GM15510 (cell line): Measurements from ENCODE around the gene HPSE.

Experiments used
- POLR2A ChIP-seq: IDR thresholded peaks from 3 replicates; pipeline ENCODE4 v1.6.1; 2011; ENCODE audit warnings: borderline replicate concordance; ENCODE audit not compliant: insufficient read length; ENCODE audit errors: extremely low read depth

Gene HPSE

DNA sequence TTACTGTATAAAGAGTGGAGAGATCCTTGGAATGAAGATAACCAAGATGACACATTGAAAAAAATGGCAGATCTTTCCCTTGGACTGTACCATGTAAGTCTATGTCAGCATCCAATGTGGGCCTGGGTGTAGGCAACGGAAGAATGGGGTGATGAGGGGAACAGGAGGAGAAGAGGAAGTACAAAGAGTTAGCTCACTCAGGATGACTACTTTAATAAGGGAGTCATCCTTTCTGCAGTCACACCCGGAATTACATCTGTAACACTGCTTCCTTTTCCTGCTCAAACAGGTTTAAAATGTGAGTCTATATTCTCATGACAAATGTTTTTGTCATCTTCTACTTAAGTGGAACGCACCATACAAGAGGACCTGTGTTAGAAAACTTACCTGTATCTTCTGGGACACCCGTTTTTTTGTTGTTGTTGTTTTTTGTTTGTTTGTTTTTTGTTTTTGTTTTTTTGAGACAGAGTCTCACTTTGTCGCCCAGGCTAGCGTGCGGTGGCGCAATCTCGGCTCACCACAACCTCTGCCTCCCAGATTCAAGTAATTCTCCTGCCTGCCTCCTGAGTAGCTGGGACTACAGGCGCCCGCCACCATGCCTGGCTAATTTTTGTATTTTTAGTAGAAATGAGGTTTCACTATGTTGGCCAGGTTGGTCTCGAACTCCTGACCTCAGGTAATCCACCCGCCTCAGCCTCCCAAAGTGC is 18.0 kb downstream of the HPSE start:
- no peak for TF ChIP-seq POLR2A

DNA sequence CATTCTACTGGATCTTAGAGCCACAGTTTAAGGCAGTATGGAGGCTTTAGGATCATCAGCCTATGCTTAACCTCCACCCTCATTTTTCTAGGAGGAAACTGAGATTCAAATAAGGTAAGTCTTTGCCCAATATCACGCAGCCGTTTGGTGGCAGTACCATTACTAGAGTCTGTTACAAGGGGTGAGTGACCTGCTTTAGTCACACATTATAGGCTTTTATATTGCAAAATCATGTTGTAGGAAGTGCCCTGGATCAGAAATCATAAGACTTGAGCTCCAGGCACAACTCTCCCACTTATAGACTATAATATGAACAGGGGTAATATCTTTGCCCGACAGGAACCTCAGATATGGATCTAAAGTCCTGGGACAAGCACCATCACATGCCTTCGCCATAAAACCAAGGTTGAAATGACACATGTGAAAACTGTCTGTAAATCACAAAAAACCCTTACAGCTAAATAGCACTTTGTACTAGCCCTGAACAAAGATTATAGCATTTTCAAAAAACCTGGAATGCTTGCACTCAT is 19.2 kb downstream of the HPSE start:
- TF ChIP-seq POLR2A: no peak

DNA sequence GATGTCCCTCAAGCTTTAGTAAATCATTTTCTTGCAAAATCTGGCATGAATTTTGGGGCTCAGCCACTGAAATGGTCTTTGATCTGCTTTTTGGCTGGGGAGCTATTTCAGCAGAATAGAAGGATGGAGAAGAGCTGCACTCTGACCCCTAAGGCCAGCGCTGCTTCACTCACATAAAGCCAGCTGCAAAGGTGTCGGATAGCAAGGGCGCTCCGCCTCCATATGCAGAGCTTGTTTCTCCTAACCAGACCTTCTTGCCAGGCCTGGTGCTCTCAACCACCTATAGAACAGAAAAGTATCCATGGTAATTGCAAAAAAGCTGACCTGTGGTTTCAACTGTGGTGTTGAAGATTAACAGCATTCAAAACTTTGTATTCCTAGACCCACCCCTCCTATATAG is 26.0 kb downstream of the HPSE start:
- TF ChIP-seq POLR2A: no peak

DNA sequence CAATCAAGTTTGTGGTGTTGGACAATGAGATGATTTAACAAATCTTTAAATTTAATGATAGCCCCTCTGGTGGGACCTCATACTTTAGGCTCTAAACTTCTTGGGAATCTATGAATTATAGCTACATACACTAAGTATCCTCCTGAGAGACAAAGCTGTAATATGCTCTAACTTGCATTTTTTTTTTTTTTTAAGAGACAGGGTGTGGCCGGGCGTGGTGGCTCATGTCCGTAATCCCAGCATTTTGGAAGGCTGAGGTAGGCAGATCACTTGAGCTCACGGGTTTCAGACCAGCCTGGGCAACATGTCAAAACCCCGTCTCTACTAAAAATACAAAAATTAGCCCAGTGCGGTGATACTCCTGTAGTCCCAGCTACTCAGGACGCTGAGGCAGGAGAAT is 26.7 kb downstream of the HPSE start:
- TF ChIP-seq POLR2A: no peak

DNA sequence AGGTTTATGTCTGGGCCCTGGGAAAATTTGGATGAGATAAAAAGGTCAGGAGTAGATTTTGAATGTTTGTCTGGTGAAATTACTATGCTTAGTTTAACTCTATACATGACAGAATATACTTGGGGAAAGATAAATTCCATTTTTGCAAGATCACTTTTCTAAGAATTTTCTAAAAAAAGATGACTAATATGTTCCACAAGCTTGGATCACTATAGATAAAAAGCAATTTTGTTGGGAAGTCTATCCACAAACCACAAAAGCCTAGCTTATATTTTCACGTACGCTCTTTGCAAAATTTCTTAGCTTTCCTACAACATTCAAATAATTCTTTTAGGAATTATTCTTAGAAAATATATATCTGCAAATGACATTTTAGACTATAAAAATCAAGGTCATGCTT is 29.5 kb downstream of the HPSE start:
- TF ChIP-seq POLR2A: no peak

DNA sequence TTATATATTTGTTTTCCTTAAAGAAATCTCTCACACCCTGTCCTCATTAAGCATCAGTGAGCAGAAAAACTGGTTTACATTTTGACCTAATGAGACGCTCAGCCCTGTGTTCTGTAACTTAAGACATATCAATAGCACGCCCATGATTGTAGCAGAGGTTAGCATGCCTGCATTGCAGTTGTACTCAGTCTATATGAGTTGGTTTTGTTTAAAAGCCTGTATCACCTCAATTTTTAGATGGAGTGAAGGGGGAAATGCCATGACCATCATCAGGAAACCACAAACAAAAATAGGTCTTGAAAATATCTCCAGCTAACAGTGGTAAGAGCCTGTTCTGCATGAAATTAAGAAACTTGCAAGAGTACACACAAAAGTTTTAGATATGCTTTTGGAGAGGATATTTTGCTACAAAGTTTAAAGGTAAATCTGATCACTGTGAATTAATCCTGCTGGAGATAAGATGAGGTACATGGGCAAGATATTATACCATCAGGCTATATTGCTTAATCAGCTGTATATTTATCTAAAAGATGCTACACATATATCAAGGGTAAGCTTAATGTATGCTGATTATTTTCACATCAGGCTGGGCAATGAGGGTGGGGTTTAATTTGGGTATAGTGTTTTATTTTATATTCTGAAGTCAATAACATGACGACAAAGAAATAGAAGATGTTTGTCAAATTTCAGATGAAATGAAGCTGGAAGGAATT is 36.9 kb downstream of the HPSE start:
- no peak for TF ChIP-seq POLR2A

DNA sequence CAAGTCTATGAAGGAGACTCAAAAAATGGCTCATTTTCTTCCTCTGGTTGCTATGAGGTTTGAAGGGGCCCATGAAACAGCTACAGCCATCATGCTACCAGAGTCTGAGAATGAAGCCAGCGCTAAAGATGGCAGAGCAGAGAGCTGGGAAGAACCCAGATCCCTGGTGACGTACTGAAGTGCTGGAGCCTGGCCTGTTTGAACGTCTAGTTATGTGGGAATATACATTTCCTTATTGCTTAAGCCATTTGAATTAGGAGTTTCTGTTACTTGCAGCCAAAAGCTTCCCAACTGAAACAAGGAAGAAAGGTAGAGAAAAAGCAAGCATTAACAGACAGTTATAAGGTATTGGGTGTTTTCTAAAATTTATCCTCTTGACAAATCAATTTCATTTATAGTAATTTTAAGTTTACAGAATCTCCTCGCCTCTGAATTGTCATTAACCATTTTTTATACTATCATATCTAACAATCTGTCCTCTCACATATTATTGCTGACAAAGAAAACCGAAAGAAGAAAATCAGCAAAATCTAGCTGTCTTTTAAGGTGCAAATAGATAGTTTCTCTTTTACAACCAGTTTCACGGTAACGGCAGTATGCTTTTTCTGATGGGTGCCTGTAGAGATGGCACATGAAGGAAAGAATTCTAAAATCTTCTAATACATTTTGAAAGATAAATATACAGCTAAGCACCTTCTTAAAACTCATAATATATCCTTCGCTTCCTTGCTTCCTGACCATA is 41.2 kb downstream of the HPSE start:
- no peak for TF ChIP-seq POLR2A

DNA sequence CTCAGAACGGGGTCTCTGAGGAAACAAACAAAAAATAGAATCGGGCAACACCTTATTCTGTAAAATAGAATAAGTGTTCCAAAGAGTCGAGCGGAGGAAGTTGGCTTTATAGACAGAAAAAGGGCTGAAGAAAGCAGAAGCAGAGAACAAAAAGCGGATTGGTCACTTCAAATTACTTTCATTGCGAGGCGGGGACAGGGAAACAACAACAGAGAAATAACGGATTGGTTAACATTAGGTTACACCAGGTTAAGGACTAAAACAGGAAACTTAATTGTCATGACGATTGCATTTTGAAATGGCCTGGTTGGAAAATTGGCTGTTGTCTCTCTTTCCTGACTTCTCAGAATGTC is 49.6 kb downstream of the HPSE start:
- no peak for TF ChIP-seq POLR2A

DNA sequence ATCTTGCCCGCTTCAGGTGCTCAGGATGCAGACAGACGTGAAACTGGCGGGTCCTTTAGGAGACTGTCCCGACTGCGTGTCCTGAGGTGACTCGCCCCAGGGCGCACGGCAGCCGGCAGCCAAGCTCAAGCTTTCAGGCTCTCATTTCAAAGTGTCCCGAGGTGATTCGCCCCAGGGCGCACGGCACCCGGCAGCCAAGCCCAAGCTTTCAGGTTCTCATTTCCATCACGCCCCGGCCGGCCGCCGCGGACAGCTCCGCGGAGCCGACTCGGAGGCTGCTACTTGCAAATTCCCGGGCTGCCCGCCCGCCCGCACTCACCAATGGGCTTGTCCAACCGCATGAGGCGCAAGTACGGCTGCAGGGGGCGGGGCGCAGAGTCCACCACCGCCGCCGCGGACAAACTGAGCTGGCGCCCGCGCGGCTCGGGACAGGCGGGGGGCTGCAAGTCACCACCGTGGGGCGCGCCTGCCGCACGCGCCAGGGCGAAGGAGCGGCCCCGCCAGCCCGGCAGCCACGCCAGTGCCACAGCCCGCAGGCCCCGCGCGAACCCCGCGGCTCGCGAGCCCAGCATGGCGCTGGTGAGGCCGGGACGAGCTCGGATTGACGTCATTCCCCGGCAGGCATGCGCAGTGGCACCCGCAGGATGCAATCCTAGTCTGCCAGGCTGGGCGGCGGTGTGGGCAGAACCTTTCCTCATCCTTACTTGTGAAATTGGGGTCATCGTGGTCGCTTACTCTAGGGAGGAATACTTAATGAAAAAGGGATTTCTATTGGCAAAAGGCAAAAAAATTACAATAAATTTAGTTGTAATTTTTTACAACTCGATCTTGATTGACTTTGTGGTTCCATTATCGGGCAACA is 50.2 kb downstream of the HPSE start, which contains the start of gene COQ2:
Gene COQ2, minus strand, starts transcription at position 606 of the 862 bp plus-strand sequence. Its CDS starts 34 bp downstream, at position 572.
- peak; percentile 85 for TF ChIP-seq POLR2A

DNA sequence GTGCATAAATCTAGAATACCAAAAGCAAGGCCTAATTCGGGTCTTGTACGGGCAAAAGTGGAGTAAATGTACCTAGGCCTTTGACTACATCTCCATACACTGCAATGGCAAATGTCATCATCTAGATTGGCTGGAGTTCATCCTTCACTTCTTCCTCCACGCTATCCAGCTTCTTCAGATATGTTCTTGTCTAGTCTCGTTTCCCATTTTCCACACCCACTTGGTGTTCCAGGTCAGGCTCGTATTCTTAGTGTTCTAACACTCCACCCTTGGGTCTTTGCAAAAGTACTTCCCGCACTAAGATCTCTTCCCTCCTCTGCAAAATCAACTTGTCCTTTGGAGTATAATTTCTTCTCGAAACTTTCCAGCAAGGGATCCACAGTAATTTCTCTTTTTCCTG is 51.5 kb downstream of the HPSE start:
- no peak for TF ChIP-seq POLR2A

DNA sequence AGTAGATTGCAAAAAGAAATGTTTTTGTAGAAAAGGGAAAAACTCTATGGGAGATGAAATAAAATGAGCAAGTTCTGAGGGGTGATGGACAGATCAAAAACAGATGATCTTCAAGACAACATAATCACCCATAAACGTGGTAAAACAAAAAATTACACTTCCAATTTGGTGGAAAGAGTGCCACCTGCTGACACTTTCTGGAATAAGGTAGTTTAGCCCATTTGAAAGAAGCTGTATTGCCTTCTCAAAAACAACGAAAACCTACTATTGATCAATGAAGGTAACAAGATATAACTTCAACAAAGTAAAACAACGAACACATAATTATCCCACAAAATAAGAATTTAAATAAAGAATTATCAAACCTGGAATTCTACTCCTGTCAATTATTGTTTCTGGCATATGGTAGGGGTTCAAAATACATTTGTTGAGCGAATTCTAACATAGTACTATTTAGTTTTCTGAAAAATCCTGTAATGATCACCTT is 52.6 kb downstream of the HPSE start:
- TF ChIP-seq POLR2A: no peak

DNA sequence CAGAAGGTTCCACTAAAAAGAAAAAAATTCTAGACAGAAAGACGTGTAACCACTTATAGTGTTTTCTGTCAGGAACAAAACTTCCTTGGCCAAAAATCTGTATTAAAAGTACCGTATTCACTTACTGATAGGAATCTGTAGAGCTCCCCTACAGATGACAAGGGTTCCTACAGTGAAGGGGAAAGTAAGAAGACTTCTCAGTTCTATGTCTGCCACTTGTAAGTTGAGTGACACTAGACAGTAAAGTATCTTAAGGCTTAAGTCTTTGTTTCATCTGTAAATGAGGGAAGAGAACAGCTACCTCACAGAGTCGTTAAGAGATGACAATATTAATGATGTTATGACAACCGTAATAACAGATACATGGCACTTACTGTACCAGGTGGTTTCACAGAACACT is 53.3 kb downstream of the HPSE start:
- no peak for TF ChIP-seq POLR2A

DNA sequence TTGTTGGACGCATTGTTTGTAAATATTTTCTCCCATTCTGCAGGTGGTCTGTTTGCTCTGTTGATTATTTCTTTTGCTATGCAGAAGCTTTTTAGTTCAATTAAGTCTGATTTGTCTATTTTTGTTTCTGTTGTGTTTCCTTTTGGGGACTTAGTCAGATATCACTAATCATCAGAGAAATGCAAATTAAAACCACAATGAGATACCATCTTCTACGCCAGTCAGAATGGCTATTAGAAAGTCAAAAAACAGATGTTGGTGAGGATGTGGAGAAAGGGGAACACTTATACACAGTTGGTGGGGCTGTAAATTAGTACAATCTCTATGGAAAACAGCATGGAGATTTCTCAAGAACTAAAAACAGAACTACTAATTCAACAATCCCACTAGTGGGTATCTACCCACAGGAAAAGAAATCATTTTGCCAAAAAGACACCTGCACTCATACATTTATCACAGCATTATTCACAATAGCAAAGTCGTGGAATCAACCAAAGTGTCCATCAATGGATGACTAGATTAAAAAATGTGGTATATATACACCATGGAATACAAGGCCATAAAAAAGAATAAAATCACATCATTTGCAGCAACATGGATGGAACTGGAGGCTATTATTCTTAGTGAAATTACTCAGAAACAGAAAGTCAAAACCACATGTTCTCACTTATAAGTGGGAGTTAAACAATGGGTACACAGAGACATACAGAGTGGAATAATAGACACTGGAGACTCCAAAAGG is 58.2 kb downstream of the HPSE start:
- TF ChIP-seq POLR2A: no peak

DNA sequence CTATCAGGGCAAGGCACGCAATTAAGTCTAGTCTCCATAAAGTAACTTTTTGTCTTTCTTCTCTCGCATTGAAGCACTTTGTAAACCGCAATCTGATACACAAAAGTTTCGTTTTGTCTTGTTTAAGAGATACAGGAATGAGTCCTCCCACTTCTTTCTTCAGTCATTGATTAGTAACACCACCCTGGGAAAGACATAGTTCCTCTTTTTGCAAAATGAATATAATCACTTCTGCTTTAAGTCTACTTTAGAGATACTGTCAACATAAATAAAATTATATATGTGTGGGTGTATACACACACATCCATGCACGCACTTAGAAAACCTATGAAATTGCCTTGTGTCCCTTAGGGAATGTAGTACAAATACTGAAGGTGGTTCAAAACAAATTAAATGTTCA is 61.7 kb downstream of the HPSE start:
- TF ChIP-seq POLR2A: no peak
